GM19467 (cell line): ENCODE data around the gene RNF111.

Experiments used
- ATAC-seq: cut with Tn5 transposase; IDR thresholded peaks from one replicate; pipeline ENCODE4 v1.9.1; 2021; ENCODE audit warnings: mild to moderate bottlenecking, moderate library complexity; ENCODE audit not compliant: unreplicated experiment

Gene RNF111

DNA sequence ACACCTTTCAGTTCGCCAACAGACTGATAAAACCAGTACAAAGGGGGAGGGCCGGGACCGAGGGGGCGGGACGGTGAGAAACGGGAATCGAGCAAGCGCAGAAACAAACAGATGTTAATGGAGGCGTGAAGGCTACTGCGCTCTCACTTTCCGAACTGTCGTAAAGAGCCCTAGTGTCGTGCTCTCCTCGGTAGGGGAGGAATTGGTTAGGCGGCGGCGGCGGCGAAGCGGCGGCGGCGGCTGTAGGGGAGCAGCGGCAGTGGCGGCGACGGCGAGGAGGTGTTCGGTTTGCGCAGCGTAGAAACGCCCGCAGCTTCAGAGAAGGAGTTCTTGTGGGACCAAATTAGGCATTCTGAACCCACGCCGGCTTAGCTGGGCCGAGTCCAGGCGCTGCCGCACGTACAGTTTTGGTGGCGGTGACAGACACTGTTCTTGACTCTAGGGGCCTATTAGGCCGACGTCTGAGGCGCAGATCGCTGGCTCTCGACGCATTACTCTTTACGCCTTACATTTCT is at the start of gene RNF111:
RNF111 (plus strand) TSS at position 173 of the 515 bp plus-strand sequence. CDS start 43,160 bp downstream, outside the sequence.
- ATAC-seq = peak; percentile 60

DNA sequence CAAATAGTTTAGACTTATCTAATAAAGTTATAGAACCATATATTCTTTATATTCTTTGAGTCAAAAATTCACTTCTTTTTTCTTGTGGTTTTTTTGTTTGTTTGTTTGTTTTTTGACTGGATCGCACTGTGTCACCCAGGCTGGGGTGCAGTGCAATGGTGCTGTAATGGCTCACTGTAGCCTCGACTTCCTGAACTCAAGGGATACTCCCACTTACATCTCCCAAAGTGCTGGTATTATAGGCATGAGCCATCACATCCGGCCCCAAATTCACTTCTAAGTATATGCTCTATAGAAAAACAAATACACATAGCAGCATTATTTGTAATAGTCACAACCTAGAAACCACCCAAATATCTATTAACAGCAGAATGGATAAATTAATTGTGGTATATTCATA is 40.3 kb upstream of the RNF111 start:
- ATAC-seq = no peak

DNA sequence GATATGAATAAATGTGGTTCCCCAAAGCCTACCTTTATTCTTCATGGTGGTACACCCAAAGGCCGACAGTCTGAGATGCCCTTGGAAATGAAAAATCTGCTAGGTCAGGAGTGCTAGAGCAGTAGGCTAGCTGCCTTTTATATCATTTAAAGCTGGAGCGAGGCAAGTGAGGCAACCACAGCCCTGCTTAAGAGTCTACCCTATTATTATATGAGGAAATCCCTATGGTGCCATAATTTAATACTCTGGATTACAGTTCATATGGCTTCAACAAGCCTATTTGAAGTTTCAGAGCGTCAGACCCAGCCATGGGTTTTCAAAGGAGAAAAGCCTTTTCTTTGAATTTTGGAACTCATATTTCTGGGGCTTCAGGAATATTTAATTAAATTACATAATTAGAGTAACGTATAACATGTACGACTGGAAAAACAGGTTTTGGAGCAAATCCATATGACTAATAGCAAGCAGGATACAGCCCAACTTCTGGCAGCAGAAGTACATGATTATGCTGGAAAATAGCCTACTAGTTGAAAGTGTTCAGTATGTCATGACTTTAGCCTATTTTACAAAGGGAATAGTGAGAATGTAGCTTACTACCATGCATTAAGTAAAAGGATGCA is 36.0 kb upstream of the RNF111 start:
- ATAC-seq = no peak

DNA sequence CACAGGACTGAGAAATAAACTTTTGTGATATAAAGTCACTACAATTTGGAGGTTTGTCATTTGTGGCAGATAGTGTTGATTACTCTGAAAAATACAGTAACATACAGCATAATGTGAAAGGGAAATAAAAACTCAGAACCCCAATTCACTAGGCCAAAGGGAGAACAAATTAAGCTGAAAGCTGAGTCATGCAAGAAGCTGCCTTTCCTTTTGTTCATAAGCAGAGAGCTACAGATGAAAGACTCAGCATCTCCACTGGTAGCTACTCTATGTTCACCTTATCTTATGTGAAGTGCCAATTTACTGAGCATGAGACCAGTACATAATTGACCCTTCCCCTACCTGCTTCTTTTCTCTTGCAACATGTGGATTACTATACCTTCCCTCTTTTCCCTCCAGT is 34.7 kb upstream of the RNF111 start:
- ATAC-seq = no peak

DNA sequence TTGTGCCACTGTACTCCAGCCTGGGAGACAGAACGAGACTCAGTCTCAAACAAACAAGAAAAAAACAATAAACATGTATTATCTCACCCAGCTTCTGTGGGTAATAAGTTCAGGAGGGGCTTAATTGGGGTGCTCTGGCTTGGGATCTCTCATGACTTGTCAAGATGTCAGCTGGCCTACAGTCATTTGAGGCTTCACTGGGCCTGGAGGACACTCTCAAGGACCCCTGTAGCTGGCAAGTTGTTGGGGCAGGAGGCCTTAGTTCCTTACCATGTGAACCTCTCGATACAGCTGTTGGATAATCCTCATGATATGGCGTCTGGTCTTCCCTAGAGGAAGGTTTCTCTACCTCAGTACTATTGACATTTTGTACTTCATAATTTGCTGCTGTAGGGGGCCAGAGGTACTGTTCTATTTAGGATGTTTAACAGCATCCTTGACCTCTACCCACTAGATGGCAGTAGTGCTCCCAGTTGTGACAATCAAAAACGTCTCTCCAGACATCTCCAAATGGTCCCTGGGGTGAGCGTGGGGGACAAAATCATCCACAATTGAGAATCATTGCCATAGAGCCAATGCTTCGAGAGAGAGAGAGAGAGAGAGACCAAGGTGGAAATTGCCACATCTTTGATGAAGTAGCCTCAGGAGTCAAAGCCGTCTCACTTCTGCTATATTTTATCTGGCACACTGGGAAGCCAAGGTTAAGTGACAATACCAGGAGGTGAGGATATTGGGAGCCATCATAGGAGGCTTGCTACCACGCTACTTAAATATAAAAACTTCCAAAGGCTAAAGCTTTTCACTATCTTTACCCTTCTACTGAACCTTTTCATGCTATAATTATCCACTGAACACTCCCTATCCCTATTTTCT is 30.1 kb upstream of the RNF111 start:
- ATAC-seq = peak; percentile 77

DNA sequence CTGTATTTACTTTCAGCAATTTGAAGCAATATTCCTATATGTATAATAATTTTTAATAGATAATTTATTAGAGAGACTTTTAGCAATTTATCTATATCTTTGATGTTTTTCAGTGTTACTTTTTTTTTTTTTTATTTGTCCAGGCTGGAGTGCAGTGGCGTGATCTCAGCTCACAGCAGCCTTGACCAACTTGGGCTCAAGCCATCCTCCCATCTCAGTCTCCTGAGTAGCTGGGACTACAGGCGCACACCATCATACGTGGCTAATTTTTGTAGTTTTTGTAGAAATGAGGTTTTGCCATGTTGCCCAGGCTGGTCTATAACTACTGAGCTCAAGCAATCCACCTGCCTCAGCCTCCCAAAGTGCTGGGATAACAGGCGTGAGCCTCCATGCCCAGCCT is 28.7 kb upstream of the RNF111 start:
- ATAC-seq = no peak

DNA sequence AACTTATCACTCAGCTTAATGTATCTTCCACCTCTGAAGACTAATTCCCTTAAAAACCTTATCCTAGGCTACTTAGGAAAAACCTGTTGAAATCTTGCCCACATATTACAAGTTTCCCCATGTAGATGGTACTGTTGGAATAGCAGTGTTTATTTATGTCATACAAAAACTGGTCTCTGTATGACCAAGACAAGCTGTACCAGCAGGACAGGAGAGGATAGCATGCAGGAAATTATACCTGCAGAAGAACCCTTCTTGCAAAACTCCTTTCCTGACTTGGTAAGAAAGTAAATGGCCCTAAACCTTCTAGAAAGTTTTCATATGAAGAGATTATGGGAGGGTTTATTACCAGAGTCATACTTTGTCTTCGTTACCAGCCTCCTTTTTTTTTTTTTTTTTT is 25.3 kb upstream of the RNF111 start:
- no peak for ATAC-seq

DNA sequence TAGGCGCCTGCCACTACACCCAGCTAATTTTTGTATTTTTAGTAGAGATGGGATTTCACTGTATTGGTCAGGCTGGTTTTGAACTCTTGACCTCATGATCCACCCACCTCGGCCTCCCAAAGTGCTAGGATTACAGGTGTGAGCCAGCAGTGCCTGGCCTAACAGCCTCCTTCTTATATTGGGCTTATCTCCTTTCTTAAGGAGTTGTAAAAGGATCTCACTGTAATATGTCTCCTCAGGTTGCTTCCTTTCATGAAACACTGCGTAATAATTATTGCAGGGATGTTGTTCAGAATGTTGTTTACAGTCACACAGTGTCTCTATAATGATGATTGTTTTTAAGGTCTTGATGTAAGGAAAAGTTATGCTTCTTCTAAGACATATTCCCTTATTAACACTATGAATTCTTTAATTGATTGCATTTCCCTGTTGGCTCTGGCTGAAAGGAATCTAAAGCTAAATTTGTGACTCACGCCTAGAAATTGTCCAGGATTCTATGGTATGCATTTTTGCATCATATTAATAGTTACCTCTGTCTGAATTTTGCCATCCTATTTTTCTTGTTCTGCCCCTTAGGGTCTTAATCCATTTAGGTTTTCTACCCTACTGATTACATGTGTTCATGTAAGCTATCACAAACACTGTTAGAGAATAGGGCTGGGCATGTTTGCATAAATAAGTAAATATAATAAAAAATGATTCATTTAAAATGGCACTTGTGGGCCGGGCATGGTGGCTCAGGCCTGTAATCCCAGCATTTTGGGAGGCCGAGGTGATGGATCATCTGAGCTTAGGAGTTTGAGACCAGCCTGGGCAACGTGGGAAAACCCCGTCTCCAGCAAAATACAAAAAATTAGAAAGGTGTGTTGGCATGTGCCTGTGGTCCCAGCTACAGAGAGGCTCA is 24.5 kb upstream of the RNF111 start:
- ATAC-seq = no peak

DNA sequence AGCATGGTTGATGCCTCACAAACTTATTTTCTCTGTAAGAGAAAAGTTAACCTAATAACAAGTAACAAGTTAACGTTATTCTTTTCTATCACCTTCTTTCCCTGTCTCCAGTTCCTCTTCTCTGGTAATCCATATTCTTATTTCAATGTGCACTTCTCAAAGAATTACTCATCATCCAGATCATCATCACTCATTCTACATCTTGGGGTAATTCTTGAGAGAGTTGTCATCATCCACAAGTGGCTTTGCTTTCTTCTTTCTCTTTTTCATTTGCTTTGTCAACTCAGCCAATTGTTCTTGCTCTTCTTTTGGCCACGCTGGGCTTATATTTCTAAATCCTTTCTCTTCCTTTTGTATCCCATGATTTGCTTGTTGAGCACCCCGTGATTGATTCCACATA is 20.8 kb upstream of the RNF111 start:
- no peak for ATAC-seq

DNA sequence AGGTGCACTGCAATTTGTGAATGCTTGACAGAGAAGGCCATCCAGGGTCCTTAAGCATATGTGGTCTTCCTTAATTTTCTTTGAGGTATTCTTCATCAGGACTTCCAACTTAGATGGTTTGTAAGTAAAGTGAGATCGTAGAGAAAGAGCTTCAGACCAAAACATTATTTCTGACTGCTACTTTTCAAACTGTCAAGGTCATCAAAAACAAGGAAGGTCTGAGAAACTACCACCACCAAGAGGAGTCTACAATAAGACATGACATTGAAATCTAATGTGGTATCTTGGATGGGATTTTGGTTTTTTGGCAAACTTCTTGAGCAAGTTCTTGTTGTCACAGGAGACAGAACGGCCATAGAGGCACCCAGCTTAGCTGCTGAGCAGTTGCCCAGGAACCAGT is 20.0 kb upstream of the RNF111 start:
- no peak for ATAC-seq

DNA sequence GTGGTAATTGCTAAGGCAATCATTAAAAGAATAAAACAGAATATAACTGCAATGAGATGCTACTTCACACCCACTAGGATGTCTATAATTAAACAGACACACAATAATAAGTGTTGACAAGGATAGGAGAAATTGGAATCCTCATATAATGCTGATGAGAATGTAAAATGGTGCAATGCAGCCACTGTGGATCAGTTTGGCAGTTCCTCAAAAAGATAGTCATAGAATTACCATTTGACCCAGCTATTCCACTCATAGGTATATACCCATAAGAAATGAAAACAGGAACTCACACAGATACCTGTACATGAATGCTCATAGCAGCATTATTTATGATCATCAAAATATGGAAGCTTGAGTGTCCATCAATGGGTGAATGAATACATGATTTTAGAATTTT is 9.6 kb upstream of the RNF111 start:
- ATAC-seq = no peak

DNA sequence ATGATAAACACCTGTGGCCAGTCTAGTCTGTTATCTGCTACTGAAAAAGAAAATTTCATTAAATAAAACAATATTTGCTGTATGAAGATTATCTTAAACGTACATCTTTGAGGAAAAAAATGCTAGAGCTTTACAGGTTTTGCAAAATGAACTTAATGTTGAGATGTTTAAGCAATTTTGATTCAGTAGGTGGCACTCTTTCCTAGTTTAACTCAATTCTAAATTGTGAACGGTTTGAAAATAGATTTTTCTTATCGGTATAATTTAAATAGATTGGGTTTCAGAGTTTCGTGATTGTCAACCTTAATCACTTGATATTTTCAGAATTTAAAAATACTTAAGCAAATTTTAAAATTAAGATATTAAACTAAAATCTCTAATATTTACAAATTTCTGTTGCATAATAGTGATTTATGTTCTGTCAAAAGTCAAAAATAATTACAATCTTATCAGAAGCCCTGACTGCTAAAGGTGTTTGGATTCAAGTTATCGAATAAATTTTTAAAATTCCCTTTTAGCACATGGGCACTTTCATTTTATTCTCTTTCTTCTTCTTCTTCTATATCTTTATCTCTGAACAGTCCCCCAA is 7.0 kb upstream of the RNF111 start:
- no peak for ATAC-seq

DNA sequence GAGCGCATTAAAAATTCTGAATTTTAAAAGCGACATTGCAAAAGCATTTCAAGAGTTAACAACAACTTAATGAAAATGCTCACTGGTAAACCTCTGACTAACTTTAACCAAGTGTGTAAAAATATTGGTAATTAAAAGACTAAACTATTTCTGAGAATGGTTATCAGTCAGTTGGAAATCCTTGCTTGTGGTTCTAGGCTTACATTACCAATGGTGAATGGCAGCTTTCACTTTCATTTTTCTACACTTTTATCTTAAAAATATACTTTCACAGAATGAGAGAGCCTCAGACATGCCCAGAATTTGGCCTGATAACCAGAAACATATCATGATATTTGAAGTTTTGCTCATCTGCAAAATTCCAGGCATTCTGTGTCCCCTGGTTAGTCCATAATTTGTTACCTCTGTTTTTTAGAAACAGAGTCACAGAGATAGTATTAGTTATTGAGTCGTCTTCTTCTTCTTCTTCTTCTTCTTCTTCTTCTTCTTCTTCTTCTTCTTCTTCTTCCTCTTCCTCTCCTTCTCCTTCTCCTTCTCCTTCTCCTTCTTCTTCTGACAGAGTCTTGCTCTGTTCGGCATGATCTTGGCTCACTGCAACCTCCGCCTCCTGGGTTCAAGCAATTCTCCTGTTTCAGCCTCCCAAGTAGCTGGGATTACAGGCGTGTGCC is 5.5 kb upstream of the RNF111 start:
- no peak for ATAC-seq

DNA sequence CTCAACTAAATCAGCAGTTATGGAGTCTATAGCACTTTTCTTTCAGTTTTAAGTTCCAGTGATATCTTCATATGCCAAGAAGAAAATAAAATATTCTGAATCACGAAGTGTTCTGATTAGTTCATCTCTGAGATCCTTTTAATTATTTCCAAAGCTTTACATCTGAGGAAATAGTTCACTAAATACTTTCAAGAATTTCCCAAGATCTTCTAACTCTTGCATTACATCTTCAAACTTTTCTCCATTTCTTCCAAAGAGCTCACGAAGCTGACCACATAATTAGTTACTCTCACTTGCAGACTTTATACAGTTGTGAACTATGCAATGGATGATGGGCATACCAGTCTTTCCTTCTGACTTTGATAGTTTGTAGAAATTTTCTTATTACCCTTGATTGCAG is 4.2 kb upstream of the RNF111 start:
- ATAC-seq = no peak

DNA sequence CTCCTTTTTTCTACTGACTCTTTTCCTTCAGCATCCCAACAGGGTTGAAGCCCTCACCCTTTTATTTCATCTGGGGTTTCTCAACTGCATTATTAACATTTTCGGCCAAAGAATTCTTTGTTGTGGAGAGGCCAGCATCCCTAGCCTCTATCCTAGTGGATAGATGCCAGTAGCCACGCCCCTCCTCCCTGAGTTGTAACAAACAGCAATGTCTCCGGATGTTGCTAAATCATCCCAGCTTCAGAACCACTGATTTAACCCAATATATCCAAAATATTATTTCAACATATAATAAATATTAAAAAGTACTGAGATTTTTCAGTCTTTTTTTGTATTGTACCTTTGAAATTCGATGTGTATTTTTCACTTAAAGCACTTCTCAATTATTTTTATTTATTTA is 2.0 kb upstream of the RNF111 start:
- no peak for ATAC-seq

DNA sequence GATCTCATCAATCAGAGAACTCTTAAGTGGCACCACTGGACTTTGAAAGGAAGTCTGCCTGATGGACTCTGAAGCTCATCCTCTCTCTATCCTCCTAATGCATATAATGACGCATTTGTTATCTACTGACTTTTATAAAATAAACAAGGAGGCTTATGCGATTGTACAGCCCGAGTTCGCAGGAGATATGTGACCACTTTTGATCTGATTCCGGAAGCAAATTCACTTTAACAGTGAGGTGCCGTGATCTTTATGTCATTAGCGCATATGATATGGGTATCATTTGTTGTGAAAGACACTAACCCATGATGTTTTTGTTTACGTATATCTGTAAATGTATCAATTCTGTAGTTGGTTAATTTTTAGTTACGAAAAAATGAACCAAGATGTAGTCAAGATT is 427 bp upstream of the RNF111 start:
- ATAC-seq = peak; percentile 7

DNA sequence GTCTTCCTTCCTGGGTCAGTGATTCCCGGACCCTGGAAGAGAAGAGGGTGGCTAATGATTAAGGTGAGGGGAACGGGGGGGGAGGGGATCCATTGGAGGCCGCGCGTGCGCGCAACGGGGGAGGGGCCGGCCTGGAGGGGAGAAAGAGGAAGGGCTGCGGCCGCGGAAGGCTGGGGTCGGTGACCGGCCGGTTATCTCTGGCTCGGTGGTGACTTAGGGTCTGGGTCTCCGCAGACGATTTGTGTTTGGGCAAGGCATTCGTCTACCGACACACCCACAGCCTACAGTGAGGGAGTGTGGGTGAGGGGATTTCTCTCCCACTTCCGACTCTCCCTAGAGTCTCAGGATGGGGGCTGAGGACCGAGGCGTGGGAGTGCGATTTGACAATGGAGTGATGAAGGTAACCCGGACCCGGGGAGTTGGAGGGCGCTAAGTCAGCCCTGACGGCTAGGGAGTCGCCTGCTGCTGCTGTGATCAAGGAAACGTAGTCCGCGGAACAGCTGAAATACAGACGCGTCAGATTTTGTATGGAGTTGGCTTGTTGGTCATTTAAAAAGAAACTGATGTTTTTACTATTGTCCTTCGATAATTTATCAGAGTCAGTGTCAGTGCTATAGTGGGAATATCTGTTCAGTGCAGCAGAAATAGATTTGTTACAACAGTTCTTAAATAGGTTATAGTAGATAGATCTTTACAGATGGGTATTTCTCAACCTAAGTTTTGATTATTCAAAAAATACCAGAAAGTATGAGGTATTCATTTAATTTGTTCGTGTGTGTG is 733 bp downstream of the RNF111 start:
- ATAC-seq = peak; percentile 36

DNA sequence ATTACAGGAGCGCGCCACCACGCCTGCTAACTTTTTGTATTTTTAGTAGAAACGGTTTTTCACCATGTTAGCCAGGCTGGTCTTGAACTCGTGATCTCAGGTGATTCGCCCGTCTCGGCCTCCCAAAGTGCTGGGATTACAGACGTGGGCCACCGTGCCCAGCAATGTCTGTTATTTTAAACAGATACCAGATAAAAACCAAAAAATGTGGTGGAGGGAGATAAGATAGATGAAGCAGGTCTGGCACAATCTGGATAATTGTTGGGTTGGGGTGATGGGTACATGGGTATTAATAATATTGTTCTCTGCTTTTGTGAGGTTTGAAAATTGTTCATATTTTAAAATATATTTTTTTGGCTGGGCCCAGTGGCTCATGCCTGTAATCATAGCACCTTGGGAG is 4.7 kb downstream of the RNF111 start:
- ATAC-seq = no peak

DNA sequence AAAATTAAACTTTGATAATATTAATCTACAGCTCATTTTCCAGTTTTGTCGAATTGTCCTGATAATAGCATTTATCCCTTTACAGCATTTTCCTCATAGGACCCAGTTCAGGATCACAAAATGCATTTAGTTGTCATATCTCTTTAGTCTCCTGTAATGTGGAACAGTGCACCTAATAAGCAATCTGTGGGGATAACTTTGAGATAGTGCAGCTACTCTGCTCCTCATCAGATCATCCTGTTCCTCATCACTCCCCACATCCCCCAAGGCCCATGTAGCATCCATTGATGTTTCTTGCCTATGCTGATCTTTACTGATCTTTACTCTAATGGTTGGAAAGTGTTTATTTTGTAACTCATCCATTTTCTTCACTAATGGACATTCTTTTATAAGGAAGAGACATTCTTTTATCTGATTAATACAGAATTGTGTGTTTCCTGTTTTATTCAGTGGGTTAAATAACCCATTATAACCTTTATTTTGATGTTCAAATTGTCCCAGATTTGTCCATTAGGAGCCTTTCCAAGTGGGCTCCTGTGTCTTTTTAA is 7.5 kb downstream of the RNF111 start:
- ATAC-seq = no peak
